CD4-positive, alpha-beta T cell treated with Interleukin-17A for 1 hour (primary cell): Measurements from ENCODE around the gene CXCR5.

Source experiments
- DNase-seq: peaks from one replicate; pipeline ENCODE4 v3.0.0-alpha.2; 2020

Gene CXCR5

GRCh38 chr11:118899296-118899688, 15.6 kb downstream of the CXCR5 start:
- no peak for DNase-seq

GRCh38 chr11:118899706-118900360, 16.1 kb downstream of the CXCR5 start:
- DNase-seq = no peak

GRCh38 chr11:118900535-118901384, 17.1 kb downstream of the CXCR5 start:
- DNase-seq = no peak

- no peak for DNase-seq
Measured at GRCh38 chr11:118901494-118902335, 18.0 kb downstream of the CXCR5 start.

GRCh38 chr11:118902336-118903203, 18.9 kb downstream of the CXCR5 start:
- DNase-seq = no peak

GRCh38 chr11:118903204-118904015, 19.7 kb downstream of the CXCR5 start:
- no peak for DNase-seq

- DNase-seq = peak; percentile 92
Measured at GRCh38 chr11:118907051-118908042, 23.7 kb downstream of the CXCR5 start.

- DNase-seq = no peak
Measured at GRCh38 chr11:118908264-118908663, 24.6 kb downstream of the CXCR5 start.

- DNase-seq = no peak
Measured at GRCh38 chr11:118908901-118909618, 25.4 kb downstream of the CXCR5 start.

- DNase-seq = no peak
Measured at GRCh38 chr11:118909619-118910308, 26.1 kb downstream of the CXCR5 start.

- DNase-seq = peak; percentile 66
Measured at GRCh38 chr11:118910309-118911112, 26.8 kb downstream of the CXCR5 start.

GRCh38 chr11:118911113-118911879, 27.6 kb downstream of the CXCR5 start:
- no peak for DNase-seq

GRCh38 chr11:118911880-118912741, 28.4 kb downstream of the CXCR5 start:
- peak; percentile 74 for DNase-seq

GRCh38 chr11:118912742-118913410, 29.2 kb downstream of the CXCR5 start:
- peak; percentile 48 for DNase-seq

- peak; percentile 80 for DNase-seq
Measured at GRCh38 chr11:118913411-118914125, 29.9 kb downstream of the CXCR5 start.
